ENCODE measurements around the gene SH3PXD2B.

DNA sequence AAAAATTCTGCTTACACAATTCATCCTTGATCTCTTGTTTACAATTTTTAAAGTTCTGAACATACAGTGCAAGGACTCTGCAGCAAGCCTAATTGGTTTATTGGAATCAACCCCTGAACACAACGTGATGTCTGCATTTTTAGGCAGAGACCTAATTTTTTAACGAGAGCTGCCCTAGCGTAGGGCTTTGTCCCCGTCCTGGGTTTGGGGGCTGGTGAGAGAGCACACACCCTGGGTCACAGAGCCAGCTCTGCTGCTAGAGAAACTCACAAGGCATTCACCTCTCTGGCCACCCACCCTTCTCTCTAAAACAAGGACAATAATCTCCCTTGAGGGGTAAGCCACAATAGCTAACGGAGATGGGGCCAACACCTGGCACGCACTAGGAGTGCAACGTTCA lies 28.2 kb downstream of the SH3PXD2B start:
- TF ChIP-seq, protein P1, sequence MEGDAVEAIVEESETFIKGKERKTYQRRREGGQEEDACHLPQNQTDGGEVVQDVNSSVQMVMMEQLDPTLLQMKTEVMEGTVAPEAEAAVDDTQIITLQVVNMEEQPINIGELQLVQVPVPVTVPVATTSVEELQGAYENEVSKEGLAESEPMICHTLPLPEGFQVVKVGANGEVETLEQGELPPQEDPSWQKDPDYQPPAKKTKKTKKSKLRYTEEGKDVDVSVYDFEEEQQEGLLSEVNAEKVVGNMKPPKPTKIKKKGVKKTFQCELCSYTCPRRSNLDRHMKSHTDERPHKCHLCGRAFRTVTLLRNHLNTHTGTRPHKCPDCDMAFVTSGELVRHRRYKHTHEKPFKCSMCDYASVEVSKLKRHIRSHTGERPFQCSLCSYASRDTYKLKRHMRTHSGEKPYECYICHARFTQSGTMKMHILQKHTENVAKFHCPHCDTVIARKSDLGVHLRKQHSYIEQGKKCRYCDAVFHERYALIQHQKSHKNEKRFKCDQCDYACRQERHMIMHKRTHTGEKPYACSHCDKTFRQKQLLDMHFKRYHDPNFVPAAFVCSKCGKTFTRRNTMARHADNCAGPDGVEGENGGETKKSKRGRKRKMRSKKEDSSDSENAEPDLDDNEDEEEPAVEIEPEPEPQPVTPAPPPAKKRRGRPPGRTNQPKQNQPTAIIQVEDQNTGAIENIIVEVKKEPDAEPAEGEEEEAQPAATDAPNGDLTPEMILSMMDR (conservative IDR thresholded peaks at IDR 0.05; ENCODE audit: low read depth, low read length) = no peak
- TF ChIP-seq CEBPB (IDR thresholded peaks at IDR 0.05; ENCODE audit: low read depth, low read length) (no peak), SMC3 (IDR thresholded peaks at IDR 0.05; ENCODE audit: low read depth, low read length) (no peak), POLR2A (IDR thresholded peaks at IDR 0.05; ENCODE audit: low read depth, low read length) (no peak), USF2 (IDR thresholded peaks at IDR 0.05; ENCODE audit: low read depth, low read length) (no peak), RCOR1 (IDR thresholded peaks at IDR 0.05; ENCODE audit: insufficient replicate concordance, low read length) (no peak), ELK1 (IDR thresholded peaks at IDR 0.05; ENCODE audit: borderline replicate concordance, low read depth, low read length) (no peak), MXI1 (IDR thresholded peaks at IDR 0.05; ENCODE audit: borderline replicate concordance, low read depth, low read length) (no peak), RFX5 (IDR thresholded peaks at IDR 0.05; ENCODE audit: low read depth, low read length) (no peak), NFE2L2 (IDR thresholded peaks at IDR 0.05; ENCODE audit: low read depth, low read length) (no peak), RAD21 (IDR thresholded peaks at IDR 0.05; ENCODE audit: low read length) (no peak), BHLHE40 (IDR thresholded peaks at IDR 0.05; ENCODE audit: low read depth, low read length) (no peak), MAFK (IDR thresholded peaks at IDR 0.05; ENCODE audit: low read depth, low read length) (no peak), FOS (IDR thresholded peaks at IDR 0.05; ENCODE audit: low read depth, low read length) (no peak)

Data from IMR-90 (cell line).